Hepatocyte (in vitro differentiated cells): ENCODE measurements around the gene LRMDA. TPM values are rescaled to one million over a fixed set of nuclear protein-coding genes. Genes with fewer than 3 reads are reported as not detected.

Experiments
- DNase-seq: peaks from one replicate; pipeline ENCODE4 v3.0.0-alpha.2; 2016; ENCODE audit warnings: low spot score
- H2AFZ ChIP-seq: fragments of 200-600 bp; sonication (generic); 2 replicates; pipeline ENCODE4 v1.6.0; 2016; ENCODE audit warnings: antibody characterized with exemption, mild to moderate bottlenecking
- H3K27ac ChIP-seq: fragments of 200-600 bp; sonication (generic); 2 replicates; pipeline ENCODE4 v1.5.1; 2016; ENCODE audit warnings: mild to moderate bottlenecking
- H3K27me3 ChIP-seq: fragments of 200-600 bp; sonication (generic); 2 replicates; pipeline ENCODE4 v1.6.1; 2016
- H3K36me3 ChIP-seq: fragments of 200-600 bp; sonication (generic); replicated peaks from 2 replicates; pipeline ENCODE4 v1.5.1; 2016; ENCODE audit warnings: low read depth; ENCODE audit not compliant: insufficient read depth
- H3K4me1 ChIP-seq: fragments of 200-600 bp; sonication (generic); 2 replicates; pipeline ENCODE4 v1.5.1; 2016; ENCODE audit warnings: mild to moderate bottlenecking, moderate library complexity; ENCODE audit not compliant: insufficient read depth
- H3K4me2 ChIP-seq: fragments of 200-600 bp; sonication (generic); 2 replicates; pipeline ENCODE4 v1.6.0; 2016
- H3K4me3 ChIP-seq: fragments of 200-600 bp; sonication (generic); 2 replicates; pipeline ENCODE4 v1.5.1; 2016; ENCODE audit warnings: mild to moderate bottlenecking
- H3K79me2 ChIP-seq: fragments of 200-600 bp; sonication (generic); 2 replicates; pipeline ENCODE4 v1.6.0; 2017; ENCODE audit warnings: mild to moderate bottlenecking
- H3K9me2 ChIP-seq: fragments of 200-600 bp; sonication (generic); replicated peaks from 2 replicates; pipeline ENCODE4 v1.6.0; 2017; ENCODE audit warnings: mild to moderate bottlenecking; ENCODE audit not compliant: insufficient read depth
- H3K9me3 ChIP-seq: fragments of 200-600 bp; sonication (generic); 2 replicates; pipeline ENCODE4 v1.5.1; 2016; ENCODE audit warnings: low read depth, mild to moderate bottlenecking
- H4K20me1 ChIP-seq: fragments of 200-600 bp; sonication (generic); 2 replicates; pipeline ENCODE4 v1.6.0; 2016; ENCODE audit warnings: mild to moderate bottlenecking; ENCODE audit not compliant: insufficient read depth, poor library complexity, severe bottlenecking
- EZH2 ChIP-seq: fragments of 200-600 bp; sonication (generic); IDR thresholded peaks from 2 replicates; pipeline ENCODE4 v1.6.1; 2016; ENCODE audit warnings: antibody characterized with exemption, mild to moderate bottlenecking, borderline replicate concordance
- EZH2phosphoT487 ChIP-seq: fragments of 200-600 bp; sonication (generic); IDR thresholded peaks from one replicate; pipeline ENCODE4 v1.6.1; 2018; ENCODE audit warnings: antibody characterized with exemption, mild to moderate bottlenecking, low read depth, moderate library complexity; ENCODE audit not compliant: unreplicated experiment, severe bottlenecking
- WGBS: methylation state at CpG from one replicate; pipeline ENCODE4 v1.1.6; 2016; ENCODE audit warnings: low lambda C conversion rate; ENCODE audit errors: missing lambda C conversion rate; 5-methylcytosine and 5-hydroxymethylcytosine counted together
- polyA plus RNA-seq: library from polyadenylated mRNA; unstranded; fragments of >200 nt; fragmentation: Nextera tagmentation; extraction: Ambion mirVana; gene quantifications from 2 replicates; pipeline ENCODE4 v1.2.1, GENCODE V29; 2016
- total RNA-seq: library from RNA; depleted of rRNA; stranded (reverse); fragments of >200 nt; gene quantifications from 2 replicates; pipeline ENCODE4 v1.2.3, GENCODE V29; 2014
- TF ChIP-seq, protein P1 (sequence below): fragments of 200-600 bp; sonication (generic); IDR thresholded peaks from 2 replicates; pipeline ENCODE4 v1.5.1; 2016; ENCODE audit warnings: antibody characterized with exemption, mild to moderate bottlenecking; ENCODE audit not compliant: poor library complexity

Gene LRMDA
- total and polyA plus RNA-seq, 2 experiments from 2014 or later: 5.6 to 15.7 TPM

GRCh38 chr10:75429159-75429827 lies 2.1 kb upstream of the LRMDA start:
- Histone ChIP-seq H3K36me3 (no peaks in the 10 kb centered on the region), H3K27me3 (no peaks in the 10 kb centered on the region), H3K4me2 (no peak overlapping the region), H3K4me1 (peaks cover 32% of the 10 kb centered on the region), H2AFZ (no peak overlapping the region), H3K4me3 (no peak overlapping the region), H3K27ac (peak overlapping the region; percentile 61), H3K9me2 (no peaks in the 10 kb centered on the region), H4K20me1 (no peaks in the 10 kb centered on the region), H3K79me2 (no peaks in the 10 kb centered on the region), H3K9me3 (no peaks in the 10 kb centered on the region)
- no peak for DNase-seq
- 90% methylated on average over 5 of the region's 5 CpGs for WGBS
- TF ChIP-seq, protein P1, sequence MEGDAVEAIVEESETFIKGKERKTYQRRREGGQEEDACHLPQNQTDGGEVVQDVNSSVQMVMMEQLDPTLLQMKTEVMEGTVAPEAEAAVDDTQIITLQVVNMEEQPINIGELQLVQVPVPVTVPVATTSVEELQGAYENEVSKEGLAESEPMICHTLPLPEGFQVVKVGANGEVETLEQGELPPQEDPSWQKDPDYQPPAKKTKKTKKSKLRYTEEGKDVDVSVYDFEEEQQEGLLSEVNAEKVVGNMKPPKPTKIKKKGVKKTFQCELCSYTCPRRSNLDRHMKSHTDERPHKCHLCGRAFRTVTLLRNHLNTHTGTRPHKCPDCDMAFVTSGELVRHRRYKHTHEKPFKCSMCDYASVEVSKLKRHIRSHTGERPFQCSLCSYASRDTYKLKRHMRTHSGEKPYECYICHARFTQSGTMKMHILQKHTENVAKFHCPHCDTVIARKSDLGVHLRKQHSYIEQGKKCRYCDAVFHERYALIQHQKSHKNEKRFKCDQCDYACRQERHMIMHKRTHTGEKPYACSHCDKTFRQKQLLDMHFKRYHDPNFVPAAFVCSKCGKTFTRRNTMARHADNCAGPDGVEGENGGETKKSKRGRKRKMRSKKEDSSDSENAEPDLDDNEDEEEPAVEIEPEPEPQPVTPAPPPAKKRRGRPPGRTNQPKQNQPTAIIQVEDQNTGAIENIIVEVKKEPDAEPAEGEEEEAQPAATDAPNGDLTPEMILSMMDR: no peak
- no peak for TF ChIP-seq EZH2phosphoT487
- no peak for TF ChIP-seq EZH2

DNA sequence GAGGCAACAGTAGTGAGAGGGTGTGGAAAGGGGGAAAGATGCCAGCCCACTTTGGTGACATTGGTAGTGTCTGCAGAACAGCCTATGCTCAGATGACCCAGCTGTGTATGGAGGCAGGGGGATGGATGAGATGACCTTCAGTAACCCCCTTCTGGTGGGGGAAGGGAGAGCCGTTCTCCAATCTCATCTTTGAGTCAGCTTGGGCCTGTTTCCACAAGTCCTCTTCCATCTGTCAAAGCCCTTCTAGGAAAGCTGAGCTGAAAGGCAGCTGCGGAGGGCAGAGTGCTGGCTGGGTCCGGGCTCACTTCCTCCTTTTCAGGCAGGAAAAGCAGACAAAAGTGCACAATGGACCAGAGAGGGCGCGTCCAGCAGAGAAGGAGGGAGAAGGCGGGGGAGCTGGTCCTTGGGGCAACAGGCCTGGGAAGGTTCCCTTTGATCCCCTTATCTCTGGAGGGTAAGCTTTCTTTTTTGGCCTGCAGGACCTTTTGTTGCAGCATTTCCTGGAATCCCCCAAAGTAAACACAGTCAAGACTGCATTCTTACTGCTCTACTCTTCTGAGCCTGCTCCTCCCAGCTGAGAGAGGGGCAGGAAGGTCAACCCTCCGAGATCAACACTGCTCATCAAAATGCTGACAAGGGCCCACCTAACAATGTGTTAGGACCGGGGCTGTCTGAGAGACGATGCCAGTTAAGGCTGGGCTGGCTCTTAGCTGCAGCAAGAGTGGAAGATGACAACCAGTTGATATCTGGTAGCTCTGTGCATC lies 1.2 kb upstream of the LRMDA start:
- WGBS: 27% methylated on average over 9 of the region's 9 CpGs
- Histone ChIP-seq H3K9me2 (no peaks in the 10 kb centered on the region), H2AFZ (peak overlapping the region; percentile 36), H3K36me3 (no peaks in the 10 kb centered on the region), H3K27ac (peak overlapping the region; percentile 61), H3K9me3 (no peaks in the 10 kb centered on the region), H3K4me3 (no peak overlapping the region), H3K4me2 (peak overlapping the region; percentile 88), H3K79me2 (no peaks in the 10 kb centered on the region), H3K27me3 (no peaks in the 10 kb centered on the region), H3K4me1 (peaks cover 32% of the 10 kb centered on the region), H4K20me1 (no peaks in the 10 kb centered on the region)
- TF ChIP-seq EZH2: no peak
- no peak for TF ChIP-seq EZH2phosphoT487
- peak; percentile 57 for DNase-seq

DNA sequence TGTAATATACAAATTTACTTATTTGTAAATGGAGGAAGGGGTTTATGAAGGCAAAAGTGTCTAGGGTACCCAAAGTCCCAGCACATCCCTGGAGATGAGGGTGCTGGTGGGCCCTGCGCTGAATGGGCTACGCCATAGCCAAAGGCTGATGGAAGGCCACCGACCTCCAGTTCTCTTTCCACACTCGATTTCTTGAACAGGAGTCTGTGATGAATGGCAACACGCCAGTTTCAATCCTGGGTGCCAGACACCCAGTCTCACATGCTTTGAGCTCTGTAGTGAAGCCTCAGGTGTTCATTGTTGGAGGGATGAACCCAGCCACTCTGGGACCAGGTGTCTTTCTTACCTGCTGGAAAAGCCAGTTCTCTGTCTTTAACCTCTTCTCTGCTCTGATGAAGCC lies 752 bp downstream of the LRMDA start:
- H4K20me1 ChIP-seq: no peaks in the 10 kb centered on the region
- 85% methylated on average over 5 of the region's 5 CpGs for WGBS
- H2AFZ ChIP-seq: peak overlapping the region; percentile 79
- no peak for DNase-seq
- H3K27ac ChIP-seq: no peak overlapping the region
- no peak overlapping the region for H3K4me3 ChIP-seq
- no peaks in the 10 kb centered on the region for H3K9me2 ChIP-seq
- peak overlapping the region; percentile 88 for H3K4me2 ChIP-seq
- TF ChIP-seq EZH2phosphoT487: no peak
- no peak for TF ChIP-seq EZH2
- TF ChIP-seq, protein P1: no peak
- H3K27me3 ChIP-seq: no peaks in the 10 kb centered on the region
- H3K36me3 ChIP-seq: no peaks in the 10 kb centered on the region
- H3K79me2 ChIP-seq: no peaks in the 10 kb centered on the region
- H3K9me3 ChIP-seq: no peaks in the 10 kb centered on the region
- peaks cover 32% of the 10 kb centered on the region for H3K4me1 ChIP-seq

- no peak overlapping the region for H3K4me3 ChIP-seq
- no peak overlapping the region for H2AFZ ChIP-seq
- H3K27me3 ChIP-seq: no peaks in the 10 kb centered on the region
- H3K9me3 ChIP-seq: no peaks in the 10 kb centered on the region
- H3K4me2 ChIP-seq: peak overlapping the region; percentile 11
- no peaks in the 10 kb centered on the region for H3K36me3 ChIP-seq
- H3K79me2 ChIP-seq: no peaks in the 10 kb centered on the region
- 58% methylated on average over 5 of the region's 5 CpGs for WGBS
- peaks cover 32% of the 10 kb centered on the region for H3K4me1 ChIP-seq
- no peaks in the 10 kb centered on the region for H3K9me2 ChIP-seq
- TF ChIP-seq EZH2: no peak
- TF ChIP-seq, protein P1: no peak
- TF ChIP-seq EZH2phosphoT487: no peak
- H3K27ac ChIP-seq: no peak overlapping the region
- no peak for DNase-seq
- no peaks in the 10 kb centered on the region for H4K20me1 ChIP-seq
Measured at GRCh38 chr10:75432763-75433162, 1.3 kb downstream of the LRMDA start.
